Measurements from ENCODE around the gene CRB2.

Gene CRB2

GRCh38 chr9:123365287-123365880 is 9.4 kb downstream of the CRB2 start:
- peak; percentile 37; the same call in 1 of the 3 replicates for ATAC-seq

GRCh38 chr9:123365881-123366528 is 10.0 kb downstream of the CRB2 start:
- ATAC-seq = no peak
- TF ChIP-seq TSHZ2 (CRISPR knock-in tag; IDR thresholded peaks at IDR 0.05) = no peak
- no peak for TF ChIP-seq TOX (CRISPR knock-in tag; IDR thresholded peaks at IDR 0.05; ENCODE audit: borderline replicate concordance)
- TF ChIP-seq ARNTL (CRISPR knock-in tag; IDR thresholded peaks at IDR 0.05; ENCODE audit: borderline replicate concordance, low read depth) = no peak
- TF ChIP-seq SNAI2 (CRISPR knock-in tag; IDR thresholded peaks at IDR 0.05) = no peak
- TF ChIP-seq GLIS3 (CRISPR knock-in tag; IDR thresholded peaks at IDR 0.05) = no peak
- no peak for TF ChIP-seq PATZ1 (CRISPR knock-in tag; IDR thresholded peaks at IDR 0.05; ENCODE audit: borderline replicate concordance)
- TF ChIP-seq ZNF8 (CRISPR knock-in tag; IDR thresholded peaks at IDR 0.05) = no peak
- TF ChIP-seq ISL1 (CRISPR knock-in tag; IDR thresholded peaks at IDR 0.05) = no peak
- no peak for TF ChIP-seq PPARA (CRISPR knock-in tag; IDR thresholded peaks at IDR 0.05; ENCODE audit: borderline replicate concordance)
- no peak for TF ChIP-seq ZFP30 (CRISPR knock-in tag; IDR thresholded peaks at IDR 0.05)
- TF ChIP-seq CSDC2 (CRISPR knock-in tag; IDR thresholded peaks at IDR 0.05) = no peak
- no peak for TF ChIP-seq RARB (CRISPR knock-in tag; IDR thresholded peaks at IDR 0.05)
- no peak for TF ChIP-seq CREB5 (CRISPR knock-in tag; IDR thresholded peaks at IDR 0.05; ENCODE audit: low read depth)
- no peak for TF ChIP-seq OSR1 (CRISPR knock-in tag; IDR thresholded peaks at IDR 0.05)
- TF ChIP-seq ZFP3 (CRISPR knock-in tag; IDR thresholded peaks at IDR 0.05) = no peak
- no peak for TF ChIP-seq TCF4 (CRISPR knock-in tag; IDR thresholded peaks at IDR 0.05; ENCODE audit: borderline replicate concordance)
- TF ChIP-seq ESRRG (CRISPR knock-in tag; IDR thresholded peaks at IDR 0.05) = no peak
- TF ChIP-seq ZC3H10 (CRISPR knock-in tag; IDR thresholded peaks at IDR 0.05) = no peak

More at GRCh38 chr9:123365287-123365880, 9.4 kb downstream of the CRB2 start:
- no peak for TF ChIP-seq OSR1 (CRISPR knock-in tag; IDR thresholded peaks at IDR 0.05)
- no peak for TF ChIP-seq RARB (CRISPR knock-in tag; IDR thresholded peaks at IDR 0.05)
- TF ChIP-seq PPARA (CRISPR knock-in tag; IDR thresholded peaks at IDR 0.05; ENCODE audit: borderline replicate concordance) = no peak
- TF ChIP-seq SNAI2 (CRISPR knock-in tag; IDR thresholded peaks at IDR 0.05) = no peak
- TF ChIP-seq TCF4 (CRISPR knock-in tag; IDR thresholded peaks at IDR 0.05; ENCODE audit: borderline replicate concordance) = no peak
- TF ChIP-seq GLIS3 (CRISPR knock-in tag; IDR thresholded peaks at IDR 0.05) = no peak
- TF ChIP-seq PATZ1 (CRISPR knock-in tag; IDR thresholded peaks at IDR 0.05; ENCODE audit: borderline replicate concordance) = no peak
- no peak for TF ChIP-seq ZFP3 (CRISPR knock-in tag; IDR thresholded peaks at IDR 0.05)

- no peak for ATAC-seq
- no peak for TF ChIP-seq ZC3H10 (CRISPR knock-in tag; IDR thresholded peaks at IDR 0.05)
- no peak for TF ChIP-seq CSRNP3 (CRISPR knock-in tag; IDR thresholded peaks at IDR 0.05)
- no peak for TF ChIP-seq TOX (CRISPR knock-in tag; IDR thresholded peaks at IDR 0.05; ENCODE audit: borderline replicate concordance)
- no peak for TF ChIP-seq TSHZ2 (CRISPR knock-in tag; IDR thresholded peaks at IDR 0.05)
These were observed 12.0 kb downstream of the CRB2 start for GRCh38 chr9:123368023-123368422.
